Upper lobe of right lung (tissue), 1 donor: Measurements from ENCODE around the gene TUBG2. TPM values are rescaled to one million over a fixed set of nuclear protein-coding genes. Genes with fewer than 3 reads are reported as not detected.

ENCODE experiments used
- ATAC-seq: fragments of 200-7000 bp; cut with Tn5 transposase; one replicate; pipeline ENCODE4 v1.9.1; 2020; ENCODE audit warnings: mild to moderate bottlenecking, moderate library complexity
- DNase-seq: peaks from one replicate; pipeline ENCODE4 v3.0.0-alpha.2; 2020
- H3K27ac ChIP-seq: fragments of 200-600 bp; one replicate; pipeline ENCODE4 v1.8.0; 2022
- H3K27me3 ChIP-seq: fragments of 200-600 bp; one replicate; pipeline ENCODE4 v1.8.0; 2022; ENCODE audit warnings: mild to moderate bottlenecking
- H3K36me3 ChIP-seq: fragments of 200-600 bp; one replicate; pipeline ENCODE4 v1.8.0; 2022
- H3K4me1 ChIP-seq: fragments of 200-600 bp; one replicate; pipeline ENCODE4 v1.8.0; 2022
- H3K4me3 ChIP-seq: fragments of 200-600 bp; one replicate; pipeline ENCODE4 v1.8.0; 2022; ENCODE audit warnings: mild to moderate bottlenecking
- H3K9me3 ChIP-seq: fragments of 200-600 bp; one replicate; pipeline ENCODE4 v1.8.0; 2022
- intact Hi-C: fragments of 100-400 bp; cut with DNase I; formaldehyde crosslinking; loops from one replicate; pipeline ENCODE4 v1.11.0; 2022
- total RNA-seq: library from RNA; stranded (reverse); fragmentation: NEBNext Ultra II Directional; extraction: Animal tissue kit (Norgen Biotek cat#: 25700); gene quantifications from one replicate; pipeline ENCODE4 v1.2.1, GENCODE V29; 2021
- TF ChIP-seq, protein P1 (sequence below): fragments of 200-600 bp; IDR thresholded peaks from one replicate; pipeline ENCODE4 v1.8.0; 2022; ENCODE audit warnings: antibody characterized with exemption
- donor health status: DM: no; HTN: yes; CAD: no; lungs with severe emphysema.

TUBG2 gene
- total RNA-seq, 1 donor from 2014 or later, result 19.8 TPM

- H3K4me1 ChIP-seq, result no peaks in the 10 kb centered on the region
- no peaks in the 10 kb centered on the region for H3K27me3 ChIP-seq
- no peak for DNase-seq
- no peak overlapping the region for H3K27ac ChIP-seq
- no peaks in the 10 kb centered on the region for H3K9me3 ChIP-seq
- peaks cover 11% of the 10 kb centered on the region for H3K36me3 ChIP-seq
- intact Hi-C loops, result no loop called here
- TF ChIP-seq, protein P1, sequence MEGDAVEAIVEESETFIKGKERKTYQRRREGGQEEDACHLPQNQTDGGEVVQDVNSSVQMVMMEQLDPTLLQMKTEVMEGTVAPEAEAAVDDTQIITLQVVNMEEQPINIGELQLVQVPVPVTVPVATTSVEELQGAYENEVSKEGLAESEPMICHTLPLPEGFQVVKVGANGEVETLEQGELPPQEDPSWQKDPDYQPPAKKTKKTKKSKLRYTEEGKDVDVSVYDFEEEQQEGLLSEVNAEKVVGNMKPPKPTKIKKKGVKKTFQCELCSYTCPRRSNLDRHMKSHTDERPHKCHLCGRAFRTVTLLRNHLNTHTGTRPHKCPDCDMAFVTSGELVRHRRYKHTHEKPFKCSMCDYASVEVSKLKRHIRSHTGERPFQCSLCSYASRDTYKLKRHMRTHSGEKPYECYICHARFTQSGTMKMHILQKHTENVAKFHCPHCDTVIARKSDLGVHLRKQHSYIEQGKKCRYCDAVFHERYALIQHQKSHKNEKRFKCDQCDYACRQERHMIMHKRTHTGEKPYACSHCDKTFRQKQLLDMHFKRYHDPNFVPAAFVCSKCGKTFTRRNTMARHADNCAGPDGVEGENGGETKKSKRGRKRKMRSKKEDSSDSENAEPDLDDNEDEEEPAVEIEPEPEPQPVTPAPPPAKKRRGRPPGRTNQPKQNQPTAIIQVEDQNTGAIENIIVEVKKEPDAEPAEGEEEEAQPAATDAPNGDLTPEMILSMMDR, result no peak
- no peak for ATAC-seq
- no peak overlapping the region for H3K4me3 ChIP-seq
Observed at GRCh38 chr17:42690596-42690995, 31.5 kb downstream of the TUBG2 start.

- intact Hi-C loops, result no loop called here
- H3K36me3 ChIP-seq, result peaks cover 16% of the 10 kb centered on the region
- H3K4me3 ChIP-seq, result no peak overlapping the region
- no peaks in the 10 kb centered on the region for H3K4me1 ChIP-seq
- no peak overlapping the region for H3K27ac ChIP-seq
- TF ChIP-seq, protein P1, result no peak
- ATAC-seq (no peak), DNase-seq (no peak)
- H3K9me3 ChIP-seq, result no peaks in the 10 kb centered on the region
- no peaks in the 10 kb centered on the region for H3K27me3 ChIP-seq
Observed at GRCh38 chr17:42691021-42691545, 32.0 kb downstream of the TUBG2 start.

DNA sequence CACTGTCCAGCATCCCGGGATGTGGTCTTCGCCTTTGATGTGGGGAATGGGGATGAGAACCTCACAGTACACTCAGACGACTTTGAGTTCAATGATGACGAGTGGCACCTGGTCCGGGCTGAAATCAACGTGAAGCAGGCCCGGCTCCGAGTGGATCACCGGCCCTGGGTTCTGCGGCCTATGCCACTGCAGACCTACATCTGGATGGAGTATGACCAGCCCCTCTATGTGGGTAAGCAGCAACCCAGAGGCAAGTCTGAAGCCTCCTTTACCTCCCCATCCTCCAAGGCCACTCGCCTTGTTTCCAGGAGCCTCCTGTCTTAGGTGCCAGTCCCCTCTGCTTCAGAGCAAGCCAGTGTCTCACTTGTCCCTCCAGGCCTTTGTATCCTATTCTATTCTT, 33.4 kb downstream of the TUBG2 start:
- peaks cover 30% of the 10 kb centered on the region for H3K36me3 ChIP-seq
- ATAC-seq (no peak), DNase-seq (no peak)
- intact Hi-C loops, result no loop called here
- H3K27ac ChIP-seq, result no peak overlapping the region
- H3K9me3 ChIP-seq, result no peaks in the 10 kb centered on the region
- no peak overlapping the region for H3K4me3 ChIP-seq
- TF ChIP-seq, protein P1, result no peak
- H3K4me1 ChIP-seq, result no peaks in the 10 kb centered on the region
- H3K27me3 ChIP-seq, result no peaks in the 10 kb centered on the region

GRCh38 chr17:42694524-42694923, 35.4 kb downstream of the TUBG2 start:
- no peak for ATAC-seq
- TF ChIP-seq, protein P1, result no peak

GRCh38 chr17:42695500-42695899, 36.4 kb downstream of the TUBG2 start:
- DNase-seq (peak; percentile 62), ATAC-seq (no peak)
- Histone ChIP-seq H3K36me3 (peaks cover 50% of the 10 kb centered on the region), H3K4me1 (no peaks in the 10 kb centered on the region), H3K4me3 (no peak overlapping the region), H3K27me3 (no peaks in the 10 kb centered on the region), H3K27ac (no peak overlapping the region), H3K9me3 (no peaks in the 10 kb centered on the region)
- TF ChIP-seq, protein P1, result no peak
- intact Hi-C loops, result no loop called here

More at GRCh38 chr17:42694524-42694923, 35.4 kb downstream of the TUBG2 start:
- H3K4me3 ChIP-seq, result no peak overlapping the region
- intact Hi-C loops, result no loop called here
- no peaks in the 10 kb centered on the region for H3K9me3 ChIP-seq
- H3K27me3 ChIP-seq, result no peaks in the 10 kb centered on the region
- peaks cover 43% of the 10 kb centered on the region for H3K36me3 ChIP-seq
- no peak for DNase-seq
- H3K4me1 ChIP-seq, result no peaks in the 10 kb centered on the region
- H3K27ac ChIP-seq, result no peak overlapping the region
